H1 (cell line): ENCODE measurements around the gene C21orf91. TPM values are rescaled to one million over a fixed set of nuclear protein-coding genes. Genes with fewer than 3 reads are reported as not detected.

Experiments
- CTCF ChIA-PET: fragments of 300-600 bp; sonication (Branson Sonifier 250); formaldehyde crosslinking; loops from one replicate; lab custom pipeline; 2021; ENCODE audit not compliant: partially characterized antibody; lab: Charles Lee
- POLR2A ChIA-PET: fragments of 300-600 bp; sonication (Branson Sonifier 250); formaldehyde crosslinking; loops from one replicate; lab custom pipeline; 2021; ENCODE audit warnings: inconsistent platforms; ENCODE audit not compliant: partially characterized antibody; lab: Charles Lee
- DNase-seq, 2 experiments: peaks; one replicate each; pipeline versions ENCODE4 v3.0.0 to v3.0.0-alpha.2; 2010 to 2022; ENCODE audit warnings: low spot score in 2 of 2, low read depth in 1 of 2, mixed read lengths in 1 of 2
- FAIRE-seq: peaks from 2 replicates; lab custom pipeline; 2011; peaks lifted over from hg19 to GRCh38; lab: Jason Lieb, UNC
- H2AFZ ChIP-seq: 2 replicates; pipeline ENCODE4 v1.8.1; 2012; ENCODE audit warnings: low read length, inconsistent platforms
- H2AK5ac ChIP-seq: 2 replicates; pipeline ENCODE4 v1.6.1; 2013; ENCODE audit warnings: low read depth, low read length
- H2BK120ac ChIP-seq: replicated peaks from 2 replicates; pipeline ENCODE3; 2013; ENCODE audit warnings: low read depth, low read length, inconsistent platforms
- H2BK12ac ChIP-seq: 2 replicates; pipeline ENCODE4 v1.6.1; 2013; ENCODE audit warnings: low read depth, low read length
- H2BK15ac ChIP-seq: 2 replicates; pipeline ENCODE4 v1.6.1; 2013; ENCODE audit warnings: low read length
- H2BK20ac ChIP-seq: 2 replicates; pipeline ENCODE4 v1.6.1; 2013; ENCODE audit warnings: low read length
- H2BK5ac ChIP-seq: 2 replicates; pipeline ENCODE4 v1.6.1; 2013; ENCODE audit warnings: low read depth, low read length
- H3K14ac ChIP-seq: 2 replicates; pipeline ENCODE4 v1.6.1; 2013; ENCODE audit warnings: inconsistent platforms; ENCODE audit not compliant: insufficient read length
- H3K18ac ChIP-seq: 2 replicates; pipeline ENCODE4 v1.6.1; 2013; ENCODE audit warnings: low read length; ENCODE audit errors: extremely low read depth
- H3K23ac ChIP-seq: 2 replicates; pipeline ENCODE4 v1.6.1; 2013; ENCODE audit warnings: inconsistent platforms; ENCODE audit not compliant: insufficient read length
- H3K23me2 ChIP-seq: 2 replicates; pipeline ENCODE4 v1.6.1; 2013; ENCODE audit warnings: low read depth, low read length
- H3K27ac ChIP-seq: 2 replicates; pipeline ENCODE4 v1.6.1; 2011; ENCODE audit warnings: low read depth, low read length, inconsistent platforms
- H3K27me3 ChIP-seq, 4 experiments: replicated peaks in 1 of 4; 1 replicate in 1 of 4; 2 replicates in 3 of 4; pipeline versions ENCODE4 v1.6.1 to v1.8.1; 2011 to 2013; ENCODE audit warnings: low read length in 3 of 4, mild to moderate bottlenecking in 3 of 4, inconsistent platforms in 2 of 4, mixed read lengths in 2 of 4, moderate library complexity in 1 of 4; ENCODE audit not compliant: control insufficient read depth in 3 of 4, insufficient read depth in 3 of 4; ENCODE audit errors: extremely low read depth in 1 of 4
- H3K36me3 ChIP-seq, 4 experiments: 2 replicates each; pipeline versions ENCODE4 v1.6.1 to v1.8.1; 2011 to 2013; ENCODE audit warnings: mild to moderate bottlenecking in 4 of 4, low read length in 3 of 4, moderate library complexity in 2 of 4, control low read depth in 1 of 4, inconsistent platforms in 1 of 4; ENCODE audit not compliant: insufficient read depth in 4 of 4, control insufficient read depth in 2 of 4
- H3K4ac ChIP-seq: replicated peaks from 2 replicates; pipeline ENCODE3; 2013; ENCODE audit warnings: low read length, low read depth, mixed read lengths, inconsistent platforms; ENCODE audit not compliant: insufficient read length
- H3K4me1 ChIP-seq, 4 experiments: replicated peaks in 1 of 4; 1 replicate in 1 of 4; 2 replicates in 3 of 4; pipeline versions ENCODE4 v1.6.1 to v1.8.1; 2011 to 2013; ENCODE audit warnings: low read length in 3 of 4, inconsistent platforms in 2 of 4, mixed read lengths in 1 of 4; ENCODE audit not compliant: insufficient read depth in 4 of 4, control insufficient read depth in 3 of 4
- H3K4me2 ChIP-seq, 2 experiments: 2 replicates each; pipeline versions ENCODE4 v1.6.1 to v1.8.1; 2011 to 2013; ENCODE audit warnings: low read depth in 2 of 2, low read length in 2 of 2, control low read depth in 1 of 2, inconsistent platforms in 1 of 2, mild to moderate bottlenecking in 1 of 2; ENCODE audit not compliant: insufficient read depth in 1 of 2
- H3K4me3 ChIP-seq, 4 experiments: fragments of 200-600, 300-600 bp in 1 of 4; sonication (generic), shearing (Covaris generic), sonication (Bioruptor Twin) in 1 of 4; 2 replicates each; pipeline versions ENCODE4 v1.5.1 to v1.8.1; 2011 to 2016; ENCODE audit warnings: low read length in 4 of 4, low read depth in 3 of 4, control low read depth in 2 of 4, inconsistent platforms in 2 of 4, mild to moderate bottlenecking in 2 of 4, mixed read lengths in 1 of 4, moderate library complexity in 1 of 4; ENCODE audit not compliant: insufficient read depth in 2 of 4; ENCODE audit errors: extremely low read depth in 1 of 4
- H3K56ac ChIP-seq: replicated peaks from 2 replicates; pipeline ENCODE3; 2013; ENCODE audit warnings: low read depth, mild to moderate bottlenecking, mixed read lengths, low read length, inconsistent platforms; ENCODE audit not compliant: insufficient read length
- H3K79me1 ChIP-seq: 2 replicates; pipeline ENCODE4 v1.6.1; 2013; ENCODE audit warnings: low read depth, low read length, control low read depth
- H3K79me2 ChIP-seq, 2 experiments: 2 replicates each; pipeline versions ENCODE4 v1.6.1 to v1.8.1; 2012 to 2013; ENCODE audit warnings: low read length in 2 of 2, mild to moderate bottlenecking in 2 of 2, inconsistent platforms in 1 of 2; ENCODE audit not compliant: insufficient read depth in 2 of 2, control insufficient read depth in 1 of 2
- H3K9ac ChIP-seq, 4 experiments: replicated peaks in 1 of 4; 1 replicate in 1 of 4; 2 replicates in 3 of 4; pipeline versions ENCODE4 v1.6.1 to v1.8.1; 2011 to 2013; ENCODE audit warnings: low read depth in 3 of 4, low read length in 3 of 4, control low read depth in 2 of 4, mild to moderate bottlenecking in 2 of 4, moderate library complexity in 2 of 4, inconsistent platforms in 1 of 4; ENCODE audit errors: extremely low read depth in 1 of 4
- H3K9me3 ChIP-seq, 2 experiments: 2 replicates each; pipeline versions ENCODE4 v1.6.1 to v1.8.1; 2012 to 2013; ENCODE audit warnings: mild to moderate bottlenecking in 2 of 2, moderate library complexity in 2 of 2, control low read depth in 1 of 2, inconsistent platforms in 1 of 2, low read depth in 1 of 2, low read length in 1 of 2, mixed read lengths in 1 of 2; ENCODE audit not compliant: insufficient read depth in 2 of 2
- H4K20me1 ChIP-seq, 2 experiments: replicated peaks in 1 of 2; 2 replicates each; pipeline versions ENCODE3 to v1.8.1; 2011 to 2013; ENCODE audit warnings: inconsistent platforms in 2 of 2, low read length in 2 of 2, mild to moderate bottlenecking in 1 of 2; ENCODE audit not compliant: insufficient read depth in 2 of 2, control insufficient read depth in 1 of 2
- H4K5ac ChIP-seq: 2 replicates; pipeline ENCODE4 v1.6.1; 2013; ENCODE audit warnings: low read length, low read depth, mixed read lengths, inconsistent platforms; ENCODE audit not compliant: insufficient read length
- H4K8ac ChIP-seq: 2 replicates; pipeline ENCODE4 v1.8.0; 2013; ENCODE audit warnings: mild to moderate bottlenecking, moderate library complexity, low read length, inconsistent platforms; ENCODE audit not compliant: insufficient read depth; ENCODE audit errors: extremely low read depth
- H4K91ac ChIP-seq: replicated peaks from 2 replicates; pipeline ENCODE3; 2013; ENCODE audit warnings: low read length, mixed read lengths, inconsistent platforms; ENCODE audit not compliant: insufficient read length
- ASH2L ChIP-seq: fragments of 200-600, 300-600 bp; sonication (generic); IDR thresholded peaks from one replicate; pipeline ENCODE4 v1.7.1; 2017; ENCODE audit warnings: low read length
- CHD1 ChIP-seq: IDR thresholded peaks from 2 replicates; pipeline ENCODE4 v1.6.1; 2012; ENCODE audit warnings: low read depth, low read length, improper control_type of control experiment
- CHD2 ChIP-seq: IDR thresholded peaks from 2 replicates; pipeline ENCODE4 v1.6.1; 2012; ENCODE audit warnings: low read length, improper control_type of control experiment
- CTBP2 ChIP-seq: IDR thresholded peaks from 2 replicates; pipeline ENCODE4 v1.7.0; 2011; ENCODE audit warnings: borderline replicate concordance, mild to moderate bottlenecking, moderate library complexity, mixed read lengths, low read length; ENCODE audit not compliant: insufficient read depth, insufficient read length
- MAFK ChIP-seq: IDR thresholded peaks from 2 replicates; pipeline ENCODE4 v1.6.1; 2012; ENCODE audit warnings: low read depth, mild to moderate bottlenecking, improper control_type of control experiment, low read length
- RXRA ChIP-seq: IDR thresholded peaks from 2 replicates; pipeline ENCODE4 v1.6.1; 2011; ENCODE audit warnings: low read depth, mild to moderate bottlenecking, low read length, moderate library complexity; ENCODE audit not compliant: insufficient read depth
- SIRT6 ChIP-seq: IDR thresholded peaks from one replicate; pipeline ENCODE4 v1.7.1; 2012; ENCODE audit warnings: low read length, inconsistent platforms
- TAF7 ChIP-seq: optimal IDR thresholded peaks from 2 replicates; pipeline ENCODE3; 2011; ENCODE audit warnings: low read depth, mild to moderate bottlenecking, inconsistent platforms, low read length, moderate library complexity, borderline replicate concordance
- WGBS, 2 experiments: shearing (Covaris generic) in 1 of 2; methylation state at CpG; one replicate each; pipeline versions ENCODE4 v1.1.6 to v1.1.7; 2013 to 2015; ENCODE audit warnings: low lambda C conversion rate in 2 of 2, mixed read lengths in 2 of 2, inconsistent platforms in 1 of 2, low coverage in 1 of 2, missing lambda C conversion rate in 1 of 2; ENCODE audit not compliant: insufficient replicate concordance in 2 of 2, insufficient coverage in 1 of 2, insufficient read length in 1 of 2; ENCODE audit errors: extremely low coverage in 1 of 2, missing lambda C conversion rate in 1 of 2; 5-methylcytosine and 5-hydroxymethylcytosine counted together
- polyA plus RNA-seq, 7 experiments: library from polyadenylated mRNA; depleted of rRNA in 3 of 7; stranded (reverse) in 5 of 7; unstranded in 2 of 7; fragments of >200 nt in 5 of 7; fragments of 200-250 nt in 2 of 7; gene quantifications; 1 replicate in 5 of 7; 2 replicates in 1 of 7; 4 replicates in 1 of 7; pipeline versions ENCODE4 v1.2.1 to v1.2.3, GENCODE V29; 2011 to 2013; ENCODE audit warnings: missing spikeins in 2 of 7, mixed read lengths in 2 of 7
- total RNA-seq: library from RNA; stranded (reverse); fragmentation: NEBNext Ultra II Directional; extraction: Animal tissue kit (Norgen Biotek cat#: 25700); gene quantifications from 2 replicates; pipeline ENCODE4 v1.2.1, GENCODE V29; 2021
- TF ChIP-seq, protein P1 (sequence below): IDR thresholded peaks from 2 replicates; pipeline ENCODE4 v1.6.1; 2012; ENCODE audit warnings: low read length, inconsistent platforms
- TF ChIP-seq, protein P2 (sequence below): IDR thresholded peaks from 2 replicates; pipeline ENCODE4 v1.6.1; 2012; ENCODE audit warnings: inconsistent platforms

The C21orf91 gene
- total and polyA plus RNA-seq, 2 of the 8 experiments (the other 6 are each of a cell fraction or from before 2014, with no cell fraction given), result 4.9 to 33.6 TPM

DNA sequence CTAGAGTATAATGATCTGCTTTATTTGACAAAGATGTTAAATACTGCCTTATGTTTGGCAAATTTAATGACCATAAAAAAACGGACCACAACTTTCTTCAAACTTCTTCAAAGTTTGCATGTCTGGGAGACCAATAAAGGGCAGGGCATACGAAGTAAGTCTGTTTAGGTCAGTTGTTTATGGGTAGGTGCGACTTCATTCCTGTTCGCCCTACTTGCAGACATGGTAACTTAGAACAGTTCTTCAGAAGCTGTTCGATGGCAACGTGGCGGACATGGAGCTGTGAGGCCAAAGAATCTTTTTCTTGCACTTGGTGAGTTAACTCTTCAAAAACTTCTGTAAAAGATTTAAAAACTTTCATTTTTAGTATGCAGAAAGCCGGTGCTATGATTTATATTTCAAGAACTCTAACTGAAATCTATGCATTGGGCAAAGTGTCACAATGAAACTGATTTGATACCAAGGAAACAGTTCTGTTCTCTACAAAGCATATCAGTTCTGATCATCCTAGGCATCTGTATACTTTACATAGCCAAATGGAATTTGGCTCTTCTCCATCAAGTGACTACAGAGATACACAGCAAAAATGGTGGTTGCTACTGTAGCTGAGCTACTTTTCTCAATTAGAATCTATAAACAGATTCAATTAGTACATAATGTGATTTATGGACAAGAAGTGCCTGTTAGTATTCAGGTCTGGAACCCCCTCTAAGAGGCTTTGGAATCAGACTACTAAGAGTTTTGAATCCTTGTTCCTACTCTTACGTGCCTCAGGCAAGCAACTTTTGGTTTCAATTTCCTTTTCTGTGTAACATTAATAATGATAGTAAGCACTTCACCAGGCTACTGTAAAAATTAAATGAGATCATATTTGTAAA, 25.7 kb downstream of the C21orf91 start:
- Histone ChIP-seq H2AFZ (no peak overlapping the region), H3K4me1 (no peaks in the 10 kb centered on the region), H3K36me3 (peaks cover 2 to 41% (median 18%) of the 10 kb centered on the region in 4 experiments; a peak in 7 of 8 replicates), H3K18ac (no peak overlapping the region), H2BK120ac (no peak overlapping the region), H3K9me3 (no peaks in the 10 kb centered on the region), H3K4me3 (no peak overlapping the region), H3K27me3 (no peaks in the 10 kb centered on the region), H3K23me2 (no peaks in the 10 kb centered on the region), H4K8ac (no peak overlapping the region), H3K79me1 (no peaks in the 10 kb centered on the region), H4K91ac (no peak overlapping the region), H3K4ac (no peak overlapping the region), H3K23ac (no peak overlapping the region), H4K20me1 (peaks cover 0 to 2% of the 10 kb centered on the region in 2 experiments), H3K14ac (no peak overlapping the region), H3K27ac (no peak overlapping the region), H2BK15ac (no peak overlapping the region), H2BK5ac (no peak overlapping the region), H2AK5ac (no peak overlapping the region), H3K56ac (no peak overlapping the region), H3K79me2 (peaks cover 0 to 6% of the 10 kb centered on the region in 2 experiments; a peak in 1 of 4 replicates), H2BK20ac (no peak overlapping the region), H4K5ac (no peak overlapping the region), H2BK12ac (no peak overlapping the region), H3K9ac (no peak overlapping the region), H3K4me2 (no peak overlapping the region)
- ChIA-PET POLR2A (interaction anchor here (0.6 kb wide), 1 partner anchor 10 kb away, joined by 3 read pairs; no protein-coding TSS in a partner anchor), CTCF (no interaction called here)
- 82% methylated on average over 9 of the region's 9 CpGs; no CpG with 5 or more reads in 1 of the 2 experiments for WGBS, 2 experiments
- no peak for DNase-seq
- no peak for FAIRE-seq
- TF ChIP-seq SIRT6 (no peak), CTBP2 (no peak), TAF7 (no peak), CHD1 (no peak), CHD2 (no peak), MAFK (no peak), RXRA (no peak), ASH2L (no peak)
- TF ChIP-seq, protein P1, sequence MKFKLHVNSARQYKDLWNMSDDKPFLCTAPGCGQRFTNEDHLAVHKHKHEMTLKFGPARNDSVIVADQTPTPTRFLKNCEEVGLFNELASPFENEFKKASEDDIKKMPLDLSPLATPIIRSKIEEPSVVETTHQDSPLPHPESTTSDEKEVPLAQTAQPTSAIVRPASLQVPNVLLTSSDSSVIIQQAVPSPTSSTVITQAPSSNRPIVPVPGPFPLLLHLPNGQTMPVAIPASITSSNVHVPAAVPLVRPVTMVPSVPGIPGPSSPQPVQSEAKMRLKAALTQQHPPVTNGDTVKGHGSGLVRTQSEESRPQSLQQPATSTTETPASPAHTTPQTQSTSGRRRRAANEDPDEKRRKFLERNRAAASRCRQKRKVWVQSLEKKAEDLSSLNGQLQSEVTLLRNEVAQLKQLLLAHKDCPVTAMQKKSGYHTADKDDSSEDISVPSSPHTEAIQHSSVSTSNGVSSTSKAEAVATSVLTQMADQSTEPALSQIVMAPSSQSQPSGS, result no peak
- TF ChIP-seq, protein P2, sequence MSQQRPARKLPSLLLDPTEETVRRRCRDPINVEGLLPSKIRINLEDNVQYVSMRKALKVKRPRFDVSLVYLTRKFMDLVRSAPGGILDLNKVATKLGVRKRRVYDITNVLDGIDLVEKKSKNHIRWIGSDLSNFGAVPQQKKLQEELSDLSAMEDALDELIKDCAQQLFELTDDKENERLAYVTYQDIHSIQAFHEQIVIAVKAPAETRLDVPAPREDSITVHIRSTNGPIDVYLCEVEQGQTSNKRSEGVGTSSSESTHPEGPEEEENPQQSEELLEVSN, result no peak
